HEK293 (cell line): ENCODE measurements around the gene CHPT1.

Experiments used
- HOXD13 ChIP-seq: sonication (generic); formaldehyde crosslinking; IDR thresholded peaks from 2 replicates; pipeline ENCODE4 v1.8.0; 2022; ENCODE audit warnings: missing genetic modification reagents, borderline replicate concordance
- KLF10 ChIP-seq: fragments of 450-650 bp; IDR thresholded peaks from 2 replicates; pipeline ENCODE4 v1.5.1; 2018; ENCODE audit warnings: missing biosample characterization, mild to moderate bottlenecking, missing genetic modification characterization
- YY1 ChIP-seq: fragments of 450-650 bp; formaldehyde crosslinking; IDR thresholded peaks from 2 replicates; pipeline ENCODE4 v1.5.1; 2018; ENCODE audit warnings: missing biosample characterization, missing genetic modification characterization
- ZNF121 ChIP-seq: fragments of 450-650 bp; formaldehyde crosslinking; IDR thresholded peaks from 2 replicates; pipeline ENCODE4 v1.5.1; 2016; ENCODE audit warnings: missing biosample characterization, missing genetic modification characterization
- ZNF394 ChIP-seq: fragments of 450-650 bp; formaldehyde crosslinking; IDR thresholded peaks from 2 replicates; pipeline ENCODE4 v1.5.1; 2016; ENCODE audit warnings: missing biosample characterization, missing genetic modification characterization, mild to moderate bottlenecking, moderate library complexity, borderline replicate concordance
- ZNF473 ChIP-seq: fragments of 450-650 bp; formaldehyde crosslinking; IDR thresholded peaks from 2 replicates; pipeline ENCODE4 v1.5.1; 2017; ENCODE audit warnings: missing biosample characterization, missing genetic modification characterization
- ZNF521 ChIP-seq: fragments of 450-650 bp; formaldehyde crosslinking; IDR thresholded peaks from 2 replicates; pipeline ENCODE4 v1.5.1; 2017; ENCODE audit warnings: missing biosample characterization, mild to moderate bottlenecking, missing genetic modification characterization
- ZNF548 ChIP-seq: fragments of 450-650 bp; formaldehyde crosslinking; IDR thresholded peaks from 2 replicates; pipeline ENCODE4 v1.5.1; 2016; ENCODE audit warnings: missing biosample characterization, missing genetic modification characterization
- ZNF629 ChIP-seq: fragments of 450-650 bp; formaldehyde crosslinking; IDR thresholded peaks from 2 replicates; pipeline ENCODE4 v1.5.1; 2017; ENCODE audit warnings: missing biosample characterization, missing genetic modification characterization
- ZNF837 ChIP-seq: fragments of 450-650 bp; formaldehyde crosslinking; IDR thresholded peaks from 2 replicates; pipeline ENCODE4 v1.5.1; 2016; ENCODE audit warnings: missing biosample characterization, missing genetic modification characterization
- ZSCAN30 ChIP-seq: fragments of 450-650 bp; IDR thresholded peaks from 2 replicates; pipeline ENCODE4 v1.5.1; 2018; ENCODE audit warnings: missing biosample characterization, mild to moderate bottlenecking, missing genetic modification characterization, moderate library complexity
- TF ChIP-seq, protein P1 (sequence below): fragments of 450-650 bp; IDR thresholded peaks from 2 replicates; pipeline ENCODE4 v1.5.1; 2018; ENCODE audit warnings: missing biosample characterization, mild to moderate bottlenecking, missing genetic modification characterization
- TF ChIP-seq, protein P2 (sequence below): fragments of 450-650 bp; formaldehyde crosslinking; IDR thresholded peaks from 2 replicates; pipeline ENCODE4 v1.5.1; 2016; ENCODE audit warnings: missing biosample characterization, missing genetic modification characterization
- TF ChIP-seq, protein P3 (sequence below): fragments of 450-650 bp; formaldehyde crosslinking; conservative IDR thresholded peaks from 2 replicates; pipeline ENCODE4 v1.5.1; 2016; ENCODE audit warnings: low read depth, missing biosample characterization, missing genetic modification characterization
- TF ChIP-seq, protein P4 (sequence below): fragments of 450-650 bp; formaldehyde crosslinking; IDR thresholded peaks from 2 replicates; pipeline ENCODE4 v1.5.1; 2016; ENCODE audit warnings: missing biosample characterization, missing genetic modification characterization, low read depth
- TF ChIP-seq, protein P5 (sequence below): fragments of 450-650 bp; formaldehyde crosslinking; IDR thresholded peaks from 2 replicates; pipeline ENCODE4 v1.5.1; 2017; ENCODE audit warnings: missing biosample characterization, missing genetic modification characterization
- TF ChIP-seq, protein P6 (sequence below): fragments of 450-650 bp; formaldehyde crosslinking; IDR thresholded peaks from 2 replicates; pipeline ENCODE4 v1.5.0; 2017; ENCODE audit warnings: missing biosample characterization, missing genetic modification characterization, borderline replicate concordance
- TF ChIP-seq, protein P7 (sequence below): fragments of 450-650 bp; formaldehyde crosslinking; IDR thresholded peaks from 2 replicates; pipeline ENCODE4 v1.5.1; 2017; ENCODE audit warnings: missing biosample characterization, missing genetic modification characterization
- TF ChIP-seq, protein P8 (sequence below): fragments of 450-650 bp; formaldehyde crosslinking; IDR thresholded peaks from 2 replicates; pipeline ENCODE4; 2016; ENCODE audit warnings: missing biosample characterization, missing genetic modification characterization

Gene CHPT1

DNA sequence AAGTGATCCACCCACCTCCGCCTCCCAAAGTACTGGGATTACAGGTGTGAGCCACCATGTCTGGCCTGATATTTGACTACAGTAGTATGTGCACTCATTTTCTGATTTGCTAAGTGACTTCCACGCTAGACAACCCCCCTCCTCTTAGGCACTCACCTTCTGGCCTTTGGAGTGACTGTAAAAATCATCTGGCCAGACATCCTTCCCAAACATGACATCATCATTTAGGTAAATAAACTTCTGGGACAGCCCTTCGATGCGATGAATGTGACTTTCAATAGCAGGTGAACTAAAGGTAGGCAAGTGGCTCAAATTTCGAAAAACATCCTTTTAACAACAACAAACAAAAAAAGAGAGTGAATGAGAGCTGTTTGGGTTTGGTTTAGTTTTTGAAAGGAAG lies 72.4 kb downstream of the CHPT1 start (continued):
- TF ChIP-seq, protein P1, sequence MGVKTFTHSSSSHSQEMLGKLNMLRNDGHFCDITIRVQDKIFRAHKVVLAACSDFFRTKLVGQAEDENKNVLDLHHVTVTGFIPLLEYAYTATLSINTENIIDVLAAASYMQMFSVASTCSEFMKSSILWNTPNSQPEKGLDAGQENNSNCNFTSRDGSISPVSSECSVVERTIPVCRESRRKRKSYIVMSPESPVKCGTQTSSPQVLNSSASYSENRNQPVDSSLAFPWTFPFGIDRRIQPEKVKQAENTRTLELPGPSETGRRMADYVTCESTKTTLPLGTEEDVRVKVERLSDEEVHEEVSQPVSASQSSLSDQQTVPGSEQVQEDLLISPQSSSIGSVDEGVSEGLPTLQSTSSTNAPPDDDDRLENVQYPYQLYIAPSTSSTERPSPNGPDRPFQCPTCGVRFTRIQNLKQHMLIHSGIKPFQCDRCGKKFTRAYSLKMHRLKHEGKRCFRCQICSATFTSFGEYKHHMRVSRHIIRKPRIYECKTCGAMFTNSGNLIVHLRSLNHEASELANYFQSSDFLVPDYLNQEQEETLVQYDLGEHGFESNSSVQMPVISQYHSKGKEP (tag by site-specific recombination) = no peak
- TF ChIP-seq, protein P2, sequence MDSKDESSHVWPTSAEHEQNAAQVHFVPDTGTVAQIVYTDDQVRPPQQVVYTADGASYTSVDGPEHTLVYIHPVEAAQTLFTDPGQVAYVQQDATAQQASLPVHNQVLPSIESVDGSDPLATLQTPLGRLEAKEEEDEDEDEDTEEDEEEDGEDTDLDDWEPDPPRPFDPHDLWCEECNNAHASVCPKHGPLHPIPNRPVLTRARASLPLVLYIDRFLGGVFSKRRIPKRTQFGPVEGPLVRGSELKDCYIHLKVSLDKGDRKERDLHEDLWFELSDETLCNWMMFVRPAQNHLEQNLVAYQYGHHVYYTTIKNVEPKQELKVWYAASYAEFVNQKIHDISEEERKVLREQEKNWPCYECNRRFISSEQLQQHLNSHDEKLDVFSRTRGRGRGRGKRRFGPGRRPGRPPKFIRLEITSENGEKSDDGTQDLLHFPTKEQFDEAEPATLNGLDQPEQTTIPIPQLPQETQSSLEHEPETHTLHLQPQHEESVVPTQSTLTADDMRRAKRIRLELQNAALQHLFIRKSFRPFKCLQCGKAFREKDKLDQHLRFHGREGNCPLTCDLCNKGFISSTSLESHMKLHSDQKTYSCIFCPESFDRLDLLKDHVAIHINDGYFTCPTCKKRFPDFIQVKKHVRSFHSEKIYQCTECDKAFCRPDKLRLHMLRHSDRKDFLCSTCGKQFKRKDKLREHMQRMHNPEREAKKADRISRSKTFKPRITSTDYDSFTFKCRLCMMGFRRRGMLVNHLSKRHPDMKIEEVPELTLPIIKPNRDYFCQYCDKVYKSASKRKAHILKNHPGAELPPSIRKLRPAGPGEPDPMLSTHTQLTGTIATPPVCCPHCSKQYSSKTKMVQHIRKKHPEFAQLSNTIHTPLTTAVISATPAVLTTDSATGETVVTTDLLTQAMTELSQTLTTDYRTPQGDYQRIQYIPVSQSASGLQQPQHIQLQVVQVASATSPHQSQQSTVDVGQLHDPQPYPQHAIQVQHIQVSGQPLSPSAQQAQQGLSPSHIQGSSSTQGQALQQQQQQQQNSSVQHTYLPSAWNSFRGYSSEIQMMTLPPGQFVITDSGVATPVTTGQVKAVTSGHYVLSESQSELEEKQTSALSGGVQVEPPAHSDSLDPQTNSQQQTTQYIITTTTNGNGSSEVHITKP = no peak
- TF ChIP-seq, protein P3, sequence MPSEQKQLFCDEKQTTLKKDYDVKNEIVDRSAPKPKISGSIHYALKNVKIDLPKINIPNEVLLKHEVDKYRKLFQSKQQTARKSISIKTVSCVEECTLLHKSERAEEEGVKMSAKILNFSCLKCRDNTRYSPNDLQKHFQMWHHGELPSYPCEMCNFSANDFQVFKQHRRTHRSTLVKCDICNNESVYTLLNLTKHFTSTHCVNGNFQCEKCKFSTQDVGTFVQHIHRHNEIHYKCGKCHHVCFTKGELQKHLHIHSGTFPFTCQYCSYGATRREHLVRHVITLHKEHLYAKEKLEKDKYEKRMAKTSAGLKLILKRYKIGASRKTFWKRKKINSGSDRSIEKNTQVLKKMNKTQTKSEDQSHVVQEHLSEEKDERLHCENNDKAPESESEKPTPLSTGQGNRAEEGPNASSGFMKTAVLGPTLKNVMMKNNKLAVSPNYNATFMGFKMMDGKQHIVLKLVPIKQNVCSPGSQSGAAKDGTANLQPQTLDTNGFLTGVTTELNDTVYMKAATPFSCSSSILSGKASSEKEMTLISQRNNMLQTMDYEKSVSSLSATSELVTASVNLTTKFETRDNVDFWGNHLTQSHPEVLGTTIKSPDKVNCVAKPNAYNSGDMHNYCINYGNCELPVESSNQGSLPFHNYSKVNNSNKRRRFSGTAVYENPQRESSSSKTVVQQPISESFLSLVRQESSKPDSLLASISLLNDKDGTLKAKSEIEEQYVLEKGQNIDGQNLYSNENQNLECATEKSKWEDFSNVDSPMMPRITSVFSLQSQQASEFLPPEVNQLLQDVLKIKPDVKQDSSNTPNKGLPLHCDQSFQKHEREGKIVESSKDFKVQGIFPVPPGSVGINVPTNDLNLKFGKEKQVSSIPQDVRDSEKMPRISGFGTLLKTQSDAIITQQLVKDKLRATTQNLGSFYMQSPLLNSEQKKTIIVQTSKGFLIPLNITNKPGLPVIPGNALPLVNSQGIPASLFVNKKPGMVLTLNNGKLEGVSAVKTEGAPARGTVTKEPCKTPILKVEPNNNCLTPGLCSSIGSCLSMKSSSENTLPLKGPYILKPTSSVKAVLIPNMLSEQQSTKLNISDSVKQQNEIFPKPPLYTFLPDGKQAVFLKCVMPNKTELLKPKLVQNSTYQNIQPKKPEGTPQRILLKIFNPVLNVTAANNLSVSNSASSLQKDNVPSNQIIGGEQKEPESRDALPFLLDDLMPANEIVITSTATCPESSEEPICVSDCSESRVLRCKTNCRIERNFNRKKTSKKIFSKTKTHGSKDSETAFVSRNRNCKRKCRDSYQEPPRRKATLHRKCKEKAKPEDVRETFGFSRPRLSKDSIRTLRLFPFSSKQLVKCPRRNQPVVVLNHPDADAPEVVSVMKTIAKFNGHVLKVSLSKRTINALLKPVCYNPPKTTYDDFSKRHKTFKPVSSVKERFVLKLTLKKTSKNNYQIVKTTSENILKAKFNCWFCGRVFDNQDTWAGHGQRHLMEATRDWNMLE (tag by site-specific recombination) = no peak
- no peak for TF ChIP-seq YY1 (tag by site-specific recombination)
- TF ChIP-seq, protein P4, sequence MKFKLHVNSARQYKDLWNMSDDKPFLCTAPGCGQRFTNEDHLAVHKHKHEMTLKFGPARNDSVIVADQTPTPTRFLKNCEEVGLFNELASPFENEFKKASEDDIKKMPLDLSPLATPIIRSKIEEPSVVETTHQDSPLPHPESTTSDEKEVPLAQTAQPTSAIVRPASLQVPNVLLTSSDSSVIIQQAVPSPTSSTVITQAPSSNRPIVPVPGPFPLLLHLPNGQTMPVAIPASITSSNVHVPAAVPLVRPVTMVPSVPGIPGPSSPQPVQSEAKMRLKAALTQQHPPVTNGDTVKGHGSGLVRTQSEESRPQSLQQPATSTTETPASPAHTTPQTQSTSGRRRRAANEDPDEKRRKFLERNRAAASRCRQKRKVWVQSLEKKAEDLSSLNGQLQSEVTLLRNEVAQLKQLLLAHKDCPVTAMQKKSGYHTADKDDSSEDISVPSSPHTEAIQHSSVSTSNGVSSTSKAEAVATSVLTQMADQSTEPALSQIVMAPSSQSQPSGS (tag by site-specific recombination) = peak; percentile 83
- no peak for TF ChIP-seq ZSCAN30 (tag by site-specific recombination)
- no peak for TF ChIP-seq ZNF394 (tag by site-specific recombination)
- TF ChIP-seq ZNF521 (tag by site-specific recombination) = no peak
- no peak for TF ChIP-seq KLF10 (tag by site-specific recombination)
- no peak for TF ChIP-seq ZNF473 (tag by site-specific recombination)
- no peak for TF ChIP-seq ZNF121 (tag by site-specific recombination)
- TF ChIP-seq, protein P5, sequence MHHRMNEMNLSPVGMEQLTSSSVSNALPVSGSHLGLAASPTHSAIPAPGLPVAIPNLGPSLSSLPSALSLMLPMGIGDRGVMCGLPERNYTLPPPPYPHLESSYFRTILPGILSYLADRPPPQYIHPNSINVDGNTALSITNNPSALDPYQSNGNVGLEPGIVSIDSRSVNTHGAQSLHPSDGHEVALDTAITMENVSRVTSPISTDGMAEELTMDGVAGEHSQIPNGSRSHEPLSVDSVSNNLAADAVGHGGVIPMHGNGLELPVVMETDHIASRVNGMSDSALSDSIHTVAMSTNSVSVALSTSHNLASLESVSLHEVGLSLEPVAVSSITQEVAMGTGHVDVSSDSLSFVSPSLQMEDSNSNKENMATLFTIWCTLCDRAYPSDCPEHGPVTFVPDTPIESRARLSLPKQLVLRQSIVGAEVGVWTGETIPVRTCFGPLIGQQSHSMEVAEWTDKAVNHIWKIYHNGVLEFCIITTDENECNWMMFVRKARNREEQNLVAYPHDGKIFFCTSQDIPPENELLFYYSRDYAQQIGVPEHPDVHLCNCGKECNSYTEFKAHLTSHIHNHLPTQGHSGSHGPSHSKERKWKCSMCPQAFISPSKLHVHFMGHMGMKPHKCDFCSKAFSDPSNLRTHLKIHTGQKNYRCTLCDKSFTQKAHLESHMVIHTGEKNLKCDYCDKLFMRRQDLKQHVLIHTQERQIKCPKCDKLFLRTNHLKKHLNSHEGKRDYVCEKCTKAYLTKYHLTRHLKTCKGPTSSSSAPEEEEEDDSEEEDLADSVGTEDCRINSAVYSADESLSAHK = no peak
- TF ChIP-seq, protein P6, sequence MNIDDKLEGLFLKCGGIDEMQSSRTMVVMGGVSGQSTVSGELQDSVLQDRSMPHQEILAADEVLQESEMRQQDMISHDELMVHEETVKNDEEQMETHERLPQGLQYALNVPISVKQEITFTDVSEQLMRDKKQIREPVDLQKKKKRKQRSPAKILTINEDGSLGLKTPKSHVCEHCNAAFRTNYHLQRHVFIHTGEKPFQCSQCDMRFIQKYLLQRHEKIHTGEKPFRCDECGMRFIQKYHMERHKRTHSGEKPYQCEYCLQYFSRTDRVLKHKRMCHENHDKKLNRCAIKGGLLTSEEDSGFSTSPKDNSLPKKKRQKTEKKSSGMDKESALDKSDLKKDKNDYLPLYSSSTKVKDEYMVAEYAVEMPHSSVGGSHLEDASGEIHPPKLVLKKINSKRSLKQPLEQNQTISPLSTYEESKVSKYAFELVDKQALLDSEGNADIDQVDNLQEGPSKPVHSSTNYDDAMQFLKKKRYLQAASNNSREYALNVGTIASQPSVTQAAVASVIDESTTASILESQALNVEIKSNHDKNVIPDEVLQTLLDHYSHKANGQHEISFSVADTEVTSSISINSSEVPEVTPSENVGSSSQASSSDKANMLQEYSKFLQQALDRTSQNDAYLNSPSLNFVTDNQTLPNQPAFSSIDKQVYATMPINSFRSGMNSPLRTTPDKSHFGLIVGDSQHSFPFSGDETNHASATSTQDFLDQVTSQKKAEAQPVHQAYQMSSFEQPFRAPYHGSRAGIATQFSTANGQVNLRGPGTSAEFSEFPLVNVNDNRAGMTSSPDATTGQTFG (tag by site-specific recombination) = no peak
- TF ChIP-seq ZNF548 (tag by site-specific recombination) = no peak
- TF ChIP-seq, protein P7, sequence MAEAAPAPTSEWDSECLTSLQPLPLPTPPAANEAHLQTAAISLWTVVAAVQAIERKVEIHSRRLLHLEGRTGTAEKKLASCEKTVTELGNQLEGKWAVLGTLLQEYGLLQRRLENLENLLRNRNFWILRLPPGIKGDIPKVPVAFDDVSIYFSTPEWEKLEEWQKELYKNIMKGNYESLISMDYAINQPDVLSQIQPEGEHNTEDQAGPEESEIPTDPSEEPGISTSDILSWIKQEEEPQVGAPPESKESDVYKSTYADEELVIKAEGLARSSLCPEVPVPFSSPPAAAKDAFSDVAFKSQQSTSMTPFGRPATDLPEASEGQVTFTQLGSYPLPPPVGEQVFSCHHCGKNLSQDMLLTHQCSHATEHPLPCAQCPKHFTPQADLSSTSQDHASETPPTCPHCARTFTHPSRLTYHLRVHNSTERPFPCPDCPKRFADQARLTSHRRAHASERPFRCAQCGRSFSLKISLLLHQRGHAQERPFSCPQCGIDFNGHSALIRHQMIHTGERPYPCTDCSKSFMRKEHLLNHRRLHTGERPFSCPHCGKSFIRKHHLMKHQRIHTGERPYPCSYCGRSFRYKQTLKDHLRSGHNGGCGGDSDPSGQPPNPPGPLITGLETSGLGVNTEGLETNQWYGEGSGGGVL (tag by site-specific recombination) = peak; percentile 33; the same call in 1 of the 2 replicates
- TF ChIP-seq, protein P8, sequence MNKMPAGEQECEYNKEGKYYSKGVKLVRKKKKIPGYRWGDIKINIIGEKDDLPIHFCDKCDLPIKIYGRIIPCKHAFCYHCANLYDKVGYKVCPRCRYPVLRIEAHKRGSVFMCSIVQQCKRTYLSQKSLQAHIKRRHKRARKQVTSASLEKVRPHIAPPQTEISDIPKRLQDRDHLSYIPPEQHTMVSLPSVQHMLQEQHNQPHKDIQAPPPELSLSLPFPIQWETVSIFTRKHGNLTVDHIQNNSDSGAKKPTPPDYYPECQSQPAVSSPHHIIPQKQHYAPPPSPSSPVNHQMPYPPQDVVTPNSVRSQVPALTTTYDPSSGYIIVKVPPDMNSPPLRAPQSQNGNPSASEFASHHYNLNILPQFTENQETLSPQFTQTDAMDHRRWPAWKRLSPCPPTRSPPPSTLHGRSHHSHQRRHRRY = no peak
- no peak for TF ChIP-seq ZNF837
- TF ChIP-seq ZNF629 = peak; percentile 56; the same call in 1 of the 2 replicates
- no peak for TF ChIP-seq HOXD13
